ENCODE measurements around the gene PVALEF.

The PVALEF gene

DNA sequence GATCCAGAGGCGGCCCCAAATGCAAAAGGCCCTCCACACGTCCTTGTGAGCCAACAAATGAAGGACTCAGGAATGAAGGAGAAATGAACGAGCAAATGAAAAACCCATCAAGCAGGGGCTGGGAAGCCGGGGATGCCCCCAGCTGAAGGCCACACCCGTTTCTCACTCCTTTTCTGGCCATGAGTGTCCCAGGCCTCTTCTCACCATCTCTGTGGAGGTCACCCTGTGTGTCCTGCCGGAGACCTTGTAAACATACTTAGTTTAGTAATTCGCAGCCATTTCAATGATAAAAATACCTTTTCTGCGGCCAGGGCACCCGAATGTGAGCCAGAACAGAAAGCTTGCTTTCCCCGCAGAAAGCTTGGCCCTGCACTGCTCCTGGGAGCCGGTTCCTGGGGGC lies 21.8 kb downstream of the PVALEF start:
- no peak for DNase-seq

DNA sequence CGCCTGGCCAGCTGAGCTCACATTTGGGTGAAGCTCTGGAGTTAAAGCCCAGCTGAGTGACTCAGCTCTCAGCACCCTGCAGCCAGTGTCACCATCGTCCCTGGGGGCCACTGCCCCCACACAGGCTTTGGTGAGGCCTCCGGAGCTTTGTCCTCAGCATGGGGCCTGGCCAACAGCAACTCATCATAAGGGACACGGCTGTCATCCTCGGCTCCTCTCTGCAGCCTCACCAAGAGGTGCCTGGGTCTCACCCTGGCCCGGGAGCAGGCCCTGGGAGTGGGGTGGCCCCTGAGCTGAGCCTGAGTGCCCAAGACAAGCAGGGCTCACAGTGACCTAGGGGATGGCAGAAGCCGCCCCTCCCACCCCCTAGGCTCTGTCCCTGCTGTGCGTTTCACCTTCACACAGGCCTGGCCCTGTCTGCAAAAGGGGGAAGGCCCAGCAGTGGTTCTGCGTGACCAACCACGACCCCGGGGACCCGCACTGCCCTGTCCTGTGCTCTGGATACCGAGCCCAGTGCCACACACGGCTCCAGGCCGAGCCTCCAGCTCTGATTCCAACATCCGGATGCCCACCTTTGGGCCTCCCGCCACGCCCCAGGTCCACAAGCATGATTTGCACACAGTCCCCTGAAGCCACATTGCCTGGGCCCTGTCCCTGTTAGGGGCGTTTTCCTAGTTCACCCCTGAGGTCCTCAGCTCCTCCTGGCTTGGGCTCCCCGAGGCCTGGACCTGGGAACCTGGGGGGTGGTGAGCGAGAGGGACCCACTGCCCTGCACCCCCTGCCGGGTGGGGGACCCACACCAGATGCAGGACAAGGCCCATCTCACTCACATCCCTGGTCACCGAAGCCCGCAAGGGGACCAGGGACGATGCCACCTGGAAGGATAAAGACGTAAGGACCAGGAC lies 22.5 kb downstream of the PVALEF start:
- no peak for DNase-seq

DNA sequence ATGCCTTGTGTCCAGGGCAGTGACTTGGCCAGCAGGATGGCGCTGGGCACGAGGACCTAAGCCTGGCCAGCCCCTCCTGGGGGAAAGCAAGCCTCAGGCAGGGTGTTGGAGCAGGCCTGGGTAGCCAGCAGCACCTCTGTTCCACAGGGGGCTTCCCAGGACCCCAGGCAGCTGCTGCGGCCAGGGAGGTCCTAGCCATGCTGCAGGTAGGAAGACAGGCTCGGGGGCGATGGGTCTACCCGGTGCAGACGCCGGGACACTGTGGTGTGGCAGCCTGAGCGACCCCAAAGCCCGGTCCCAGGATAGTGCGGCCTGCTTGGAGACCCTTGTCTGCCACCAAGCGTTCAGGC lies 23.2 kb downstream of the PVALEF start:
- no peak for DNase-seq

DNA sequence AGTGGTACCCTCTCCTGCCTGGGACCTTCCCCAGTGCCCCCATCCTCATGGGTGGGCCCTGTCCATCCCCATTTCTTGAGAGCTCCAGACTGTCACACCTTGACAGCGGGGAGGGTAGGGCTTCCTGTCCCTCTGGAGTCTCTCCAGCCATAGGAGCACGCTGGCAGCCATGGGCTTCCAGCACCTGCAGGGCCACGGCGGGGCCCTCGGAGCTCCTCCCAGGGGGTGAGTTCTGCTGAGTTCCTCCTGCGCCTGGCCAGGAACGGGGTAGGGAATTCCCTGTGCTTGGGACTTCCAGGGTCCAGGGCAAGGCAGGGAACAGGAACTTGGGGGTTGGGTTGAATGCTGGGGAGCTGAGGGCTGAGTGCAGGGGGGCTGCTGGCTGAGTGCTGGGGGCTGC lies 23.7 kb downstream of the PVALEF start:
- no peak for DNase-seq

DNA sequence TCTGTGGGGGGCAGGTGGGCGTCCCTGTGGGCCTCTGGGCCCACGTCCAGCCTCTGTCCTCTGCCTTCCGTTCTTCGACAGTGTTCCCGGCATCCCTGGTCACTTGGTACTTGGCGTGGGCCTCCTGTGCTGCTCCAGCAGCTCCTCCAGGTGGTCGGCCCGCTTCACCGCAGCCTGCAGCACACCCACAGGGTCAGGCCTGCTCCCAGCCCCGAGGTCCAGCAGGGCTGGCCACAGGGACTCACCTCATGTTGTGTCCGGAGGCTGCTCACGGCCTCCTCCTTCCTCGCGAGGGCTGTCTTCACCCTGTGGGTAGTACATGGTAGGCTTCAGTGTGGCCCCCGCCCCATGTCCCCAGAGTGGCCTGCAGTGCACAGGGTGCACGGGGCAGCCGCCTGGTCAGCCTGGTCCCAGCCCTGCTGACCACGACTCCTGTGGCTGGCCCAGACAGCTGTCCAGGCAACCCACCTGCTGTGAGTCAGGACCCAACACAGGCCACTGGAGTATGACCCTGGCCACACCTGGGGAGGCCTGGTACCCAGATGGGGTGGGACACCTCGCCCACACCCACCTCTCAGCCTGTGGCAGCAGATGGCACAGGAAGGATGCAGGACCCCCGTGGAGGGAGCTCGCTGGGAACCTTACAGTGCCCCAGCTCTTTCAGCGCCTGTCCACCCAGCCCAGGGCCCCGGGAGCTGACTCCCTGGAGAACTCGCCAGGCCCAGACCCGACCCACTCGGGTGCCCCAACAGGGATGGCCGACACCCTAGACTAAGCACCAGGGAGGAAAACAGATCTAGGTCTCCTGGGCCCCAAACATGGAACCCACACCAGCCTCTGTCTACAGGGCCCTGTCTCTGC lies 24.6 kb downstream of the PVALEF start:
- no peak for DNase-seq

DNA sequence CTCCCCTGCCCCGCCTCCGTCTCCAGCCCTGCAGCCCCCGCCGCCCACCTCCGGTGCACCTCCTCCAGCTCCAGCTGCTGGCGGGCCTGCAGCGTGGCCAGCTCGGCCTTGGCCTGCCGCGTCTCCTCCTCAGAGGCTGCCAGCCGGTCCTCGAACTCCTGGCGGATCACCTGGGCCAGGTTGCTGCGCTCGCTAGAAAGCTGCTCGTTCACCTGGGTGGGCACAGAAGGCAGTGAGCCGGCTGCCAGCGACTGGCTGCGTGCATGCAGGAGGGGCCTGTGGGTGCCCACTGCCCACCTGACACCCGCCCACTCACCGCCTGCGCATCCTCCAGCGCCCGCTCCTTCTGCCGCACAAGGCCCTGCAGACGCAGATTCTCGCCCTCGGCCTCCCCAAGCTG lies 25.3 kb downstream of the PVALEF start:
- DNase-seq = no peak

DNA sequence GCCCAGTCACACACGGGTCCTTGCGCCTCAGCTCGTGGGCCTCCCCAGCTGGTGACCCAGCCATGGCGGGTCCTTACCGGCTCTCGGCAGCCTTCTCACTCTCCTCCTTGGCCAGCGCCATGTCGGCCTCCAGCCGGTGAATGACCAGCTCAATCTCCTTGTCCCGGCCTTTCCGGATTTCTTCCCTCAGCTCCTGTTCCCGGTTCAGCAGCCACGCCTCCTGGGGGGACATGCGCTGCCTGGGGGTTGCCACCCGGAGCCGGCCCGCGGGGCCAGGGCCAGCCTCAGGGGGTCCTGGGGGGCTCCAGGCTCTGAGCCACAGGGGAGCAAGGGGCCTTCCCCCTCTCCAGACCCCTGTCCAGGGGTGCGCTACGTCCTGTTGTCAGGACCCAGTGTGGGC lies 25.8 kb downstream of the PVALEF start:
- DNase-seq = no peak

DNA sequence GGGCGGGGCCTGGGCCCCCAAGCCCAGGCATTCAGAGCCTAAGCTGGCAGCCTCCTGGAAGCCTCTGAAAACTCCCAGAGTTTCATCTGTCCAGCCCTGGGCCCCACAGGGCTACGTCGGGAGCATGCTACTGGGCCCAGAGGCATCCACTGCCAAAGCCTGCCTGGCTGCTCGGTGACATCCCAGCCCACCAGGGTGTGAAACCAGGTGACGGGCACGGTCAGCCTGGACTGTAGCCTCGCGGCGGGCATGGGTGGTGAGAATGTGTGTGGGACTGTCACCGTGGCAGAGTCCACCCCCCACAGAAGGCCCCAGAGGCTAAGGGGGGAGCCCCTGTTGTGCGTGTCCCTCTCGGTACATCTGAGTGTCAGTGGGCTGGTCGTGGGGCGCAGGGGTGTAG lies 26.3 kb downstream of the PVALEF start:
- DNase-seq = no peak

DNA sequence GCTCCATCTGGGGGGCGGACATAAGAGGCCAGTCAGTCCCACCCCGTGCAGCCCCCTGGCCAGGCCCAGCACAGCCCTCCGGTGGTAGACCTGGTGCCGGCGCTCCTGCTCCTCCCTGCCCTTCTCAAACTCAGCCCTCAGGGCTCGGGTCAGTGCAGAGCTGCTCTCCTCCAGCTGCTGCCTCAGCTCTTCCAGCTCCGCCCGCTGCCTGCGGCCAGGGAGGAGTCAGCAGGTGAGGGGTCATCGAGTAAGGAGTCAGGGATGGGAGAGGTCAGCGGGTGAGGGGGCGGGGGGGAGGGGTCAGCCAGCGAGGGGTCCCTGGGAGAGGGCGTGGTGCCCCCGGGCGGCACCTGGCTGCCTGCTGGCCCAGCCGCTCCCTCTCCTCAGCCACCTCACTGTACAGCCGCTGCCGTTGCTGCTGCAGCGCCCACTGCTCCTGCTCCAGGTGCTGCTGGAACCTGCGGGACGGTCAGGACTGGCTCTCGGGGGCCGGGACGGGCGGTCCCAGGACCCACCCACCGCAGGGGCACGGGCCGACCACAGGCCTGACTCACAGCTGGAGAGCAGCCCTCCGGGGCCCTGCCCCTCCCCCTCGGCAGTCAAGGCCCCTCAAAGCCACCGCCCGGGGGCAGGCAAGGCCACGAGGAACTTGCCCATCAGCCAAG lies 27.2 kb downstream of the PVALEF start:
- DNase-seq = no peak

DNA sequence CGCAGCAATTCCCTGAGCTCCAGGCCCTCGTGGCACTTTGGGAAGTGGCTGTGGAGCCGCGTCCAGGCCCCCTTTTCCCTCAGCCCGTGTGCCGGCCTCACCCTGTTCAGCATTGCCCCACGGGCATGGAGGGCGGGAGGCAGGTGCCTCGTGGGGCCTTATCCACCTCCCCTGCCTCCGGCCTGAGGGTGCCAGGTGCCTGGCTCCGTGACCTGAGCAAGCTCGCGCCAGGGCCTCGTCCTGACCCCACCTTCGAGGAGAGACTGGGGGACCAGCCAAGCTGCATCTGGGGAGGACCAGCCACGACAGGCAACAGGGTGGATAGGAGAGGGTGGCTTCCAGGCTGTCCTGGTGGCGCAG lies 27.7 kb downstream of the PVALEF start:
- no peak for DNase-seq

DNA sequence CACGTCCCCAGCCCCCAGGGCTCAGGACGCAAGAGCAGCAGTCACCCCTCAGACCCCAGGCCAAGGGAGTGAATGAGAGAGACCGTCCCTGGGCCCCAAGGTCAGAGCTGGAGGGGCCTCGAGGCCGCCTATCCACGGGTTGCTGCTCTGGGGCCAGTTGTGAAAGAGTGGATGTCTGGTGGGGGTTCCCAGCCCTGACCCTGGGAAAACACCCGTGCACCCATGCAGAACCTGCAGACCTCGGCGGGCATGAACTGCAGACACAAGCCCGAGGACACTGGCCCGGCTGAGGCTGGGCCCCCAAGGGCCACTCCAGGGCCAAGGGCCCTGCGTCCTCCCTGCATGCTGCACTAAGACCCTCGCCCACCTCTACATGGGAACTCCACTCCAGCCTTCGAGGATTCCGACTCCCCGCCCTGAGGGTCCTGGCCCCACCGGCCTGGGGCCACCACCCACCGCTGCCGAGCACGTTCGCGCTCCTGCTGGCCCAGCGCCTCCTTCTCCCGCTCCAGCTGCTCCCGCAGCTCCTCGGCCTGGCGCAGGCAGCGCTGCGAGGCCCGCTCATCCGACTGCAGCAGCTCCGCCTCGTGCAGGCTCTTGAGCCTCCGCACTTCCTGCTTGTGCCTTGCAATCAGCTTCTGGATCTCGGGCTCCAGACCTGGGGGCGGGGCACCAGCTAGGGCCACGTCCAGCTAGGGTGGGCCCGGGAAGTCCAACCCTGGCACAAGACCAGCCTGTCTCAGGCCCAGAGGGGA lies 28.3 kb downstream of the PVALEF start:
- no peak for DNase-seq

DNA sequence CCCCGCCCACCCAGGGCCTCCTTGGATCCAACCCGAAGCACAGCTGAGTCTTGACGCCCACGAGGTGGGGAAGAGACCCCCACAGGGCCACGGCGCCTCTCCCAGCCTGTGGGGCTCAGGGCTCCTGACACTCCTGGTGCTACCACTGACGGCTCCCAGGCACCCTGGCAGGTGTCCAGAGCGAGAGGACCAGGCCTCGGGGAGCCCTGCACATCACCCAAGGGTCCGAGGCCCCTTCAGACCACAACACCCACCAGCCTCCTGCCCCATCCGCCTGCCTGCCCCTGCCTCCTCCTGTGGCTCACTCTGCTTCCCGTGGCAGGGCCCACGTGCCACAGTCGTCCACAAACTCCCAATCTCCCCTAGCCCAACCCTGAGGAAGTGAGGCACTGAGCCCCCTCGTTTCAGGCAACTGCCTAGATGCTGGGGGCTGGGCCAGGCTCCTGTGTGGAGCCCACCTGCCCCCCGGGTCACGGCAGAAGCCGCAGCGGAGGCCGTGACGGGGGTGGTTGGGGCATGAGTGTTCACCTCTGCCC lies 29.0 kb downstream of the PVALEF start:
- no peak for DNase-seq

DNA sequence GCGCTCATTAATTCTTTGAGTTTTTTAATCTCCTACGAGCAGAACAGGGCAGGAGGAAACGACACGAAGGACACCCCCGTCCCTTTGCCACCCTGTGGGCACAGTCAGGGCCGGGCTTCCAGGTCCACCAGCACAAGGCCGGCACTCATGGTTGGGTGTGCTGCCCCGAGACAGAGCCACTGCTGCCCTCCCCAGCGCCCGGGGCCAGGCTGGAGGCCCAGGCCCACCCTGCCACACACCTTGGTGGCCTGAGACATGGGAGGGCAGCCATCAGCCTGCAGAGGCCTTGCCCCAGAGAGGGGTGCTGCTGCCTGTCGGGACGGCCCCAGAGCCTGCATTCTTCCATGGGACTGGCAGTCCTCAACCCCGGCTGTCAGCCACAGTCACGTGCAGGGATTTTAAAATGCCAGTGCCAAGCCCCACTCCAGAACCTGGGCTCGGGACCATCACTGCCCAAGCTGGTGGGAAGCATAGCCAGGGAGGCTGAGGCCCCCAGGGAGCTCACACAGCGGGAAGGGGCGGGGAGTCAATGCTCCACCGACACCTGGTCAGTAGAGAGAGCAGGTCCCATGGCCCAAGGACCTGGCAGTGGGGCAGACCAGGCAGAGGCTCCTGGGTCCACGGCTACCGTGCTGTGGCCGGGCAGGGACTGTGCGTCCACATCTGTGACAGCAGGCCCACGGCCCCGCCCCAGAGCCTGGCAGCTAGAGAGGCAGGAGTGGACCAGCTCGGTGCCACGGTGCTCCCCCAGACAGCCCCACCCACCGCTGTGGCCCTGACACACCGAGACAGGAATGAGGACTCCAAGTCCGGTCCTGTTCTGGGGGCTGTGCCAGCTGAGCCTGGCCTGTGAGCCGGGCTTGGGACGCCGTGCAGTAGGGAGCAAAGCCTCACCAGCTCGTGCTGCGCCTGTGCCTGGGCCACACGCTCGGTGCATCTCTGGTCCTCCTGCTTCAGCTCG lies 29.9 kb downstream of the PVALEF start:
- no peak for DNase-seq

DNA sequence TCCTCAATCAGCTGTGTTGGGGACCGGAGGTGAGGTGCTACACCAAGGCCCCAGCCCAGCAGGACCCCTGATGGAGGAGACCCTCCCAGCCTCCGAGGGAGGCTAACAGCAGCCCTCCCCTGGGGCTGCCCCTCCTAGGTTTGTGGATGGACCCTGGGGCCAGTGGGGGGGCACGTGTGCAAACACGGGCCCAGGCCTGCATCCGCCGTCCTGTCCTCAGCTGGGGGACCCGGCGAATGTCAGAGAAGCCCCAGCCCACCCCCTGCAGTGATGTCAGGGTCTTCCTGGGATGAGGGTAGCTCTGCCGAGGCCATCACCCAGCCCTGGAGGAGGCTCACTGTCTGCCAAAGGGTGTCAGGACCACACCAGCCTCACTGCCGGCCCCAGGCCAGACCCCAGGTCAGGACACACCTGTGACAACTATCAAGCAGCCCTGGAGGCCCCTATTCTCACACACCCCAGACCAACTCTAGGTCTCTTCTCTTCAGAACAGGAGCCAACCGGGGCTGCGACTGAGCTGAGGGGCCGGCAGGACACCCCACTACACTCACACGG lies 30.7 kb downstream of the PVALEF start:
- DNase-seq = no peak

DNA sequence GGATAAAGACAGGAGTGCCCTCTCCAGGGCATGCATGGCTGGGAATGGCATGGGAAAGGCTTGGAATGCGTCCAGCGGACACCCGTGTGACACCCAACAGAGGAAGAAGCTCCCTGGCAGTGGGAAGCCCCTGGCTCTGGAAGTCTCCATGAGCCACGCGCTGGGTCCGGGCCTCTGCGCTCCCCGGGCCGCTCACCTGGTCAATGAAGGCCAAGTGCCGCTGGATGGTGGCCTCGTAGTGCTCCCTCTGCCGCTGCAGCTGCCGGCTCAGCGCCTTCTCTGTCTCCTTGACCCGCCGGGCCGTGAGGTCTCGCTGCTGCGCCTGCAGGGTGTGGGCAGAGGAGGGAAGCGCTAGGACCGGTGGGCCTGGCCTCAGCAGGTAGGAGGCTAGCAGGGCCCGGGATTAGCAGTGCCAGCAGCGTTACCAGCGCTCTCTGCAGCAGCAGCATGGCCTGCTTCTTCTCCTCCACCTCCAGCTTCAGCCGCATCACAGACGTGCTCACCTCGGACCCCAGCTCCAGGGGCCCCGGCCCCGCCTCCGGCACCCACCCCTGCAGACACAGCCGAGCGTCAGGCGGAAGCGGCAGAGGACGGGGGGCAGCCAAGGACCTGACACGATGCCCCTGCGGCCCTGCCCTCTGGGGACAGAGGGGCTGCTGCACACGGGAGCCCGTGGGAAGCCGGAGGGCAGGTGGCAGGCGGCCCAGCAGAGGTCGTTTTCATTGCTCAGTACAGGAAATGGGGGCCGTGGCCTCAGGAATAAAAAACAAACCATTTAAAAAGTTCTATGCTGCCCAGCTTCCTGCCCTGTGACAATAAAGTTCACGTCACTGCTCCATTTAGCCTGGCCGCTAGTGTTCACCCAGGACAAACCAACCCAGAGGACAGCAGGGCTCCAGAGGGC lies 31.4 kb downstream of the PVALEF start:
- no peak for DNase-seq

DNA sequence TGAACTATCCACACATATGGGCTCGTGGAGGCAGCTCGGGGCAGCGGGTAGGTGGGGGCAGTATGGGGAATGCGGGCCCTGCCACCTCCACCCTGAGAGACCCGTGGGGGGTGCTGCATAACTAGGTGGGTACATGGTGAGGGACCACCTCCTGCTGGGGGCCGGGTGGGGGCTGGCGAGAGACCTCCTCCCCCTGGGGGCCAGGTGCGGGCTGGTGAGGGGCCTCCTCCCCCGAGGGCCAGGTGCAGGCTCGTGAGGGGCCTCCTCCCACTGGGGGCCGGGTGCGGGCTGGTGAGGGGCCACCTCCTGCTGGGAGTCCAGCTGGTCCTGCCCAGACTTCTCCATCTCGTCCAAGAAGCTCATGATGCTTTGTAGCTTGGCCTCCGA lies 32.1 kb downstream of the PVALEF start:
- no peak for DNase-seq

DNA sequence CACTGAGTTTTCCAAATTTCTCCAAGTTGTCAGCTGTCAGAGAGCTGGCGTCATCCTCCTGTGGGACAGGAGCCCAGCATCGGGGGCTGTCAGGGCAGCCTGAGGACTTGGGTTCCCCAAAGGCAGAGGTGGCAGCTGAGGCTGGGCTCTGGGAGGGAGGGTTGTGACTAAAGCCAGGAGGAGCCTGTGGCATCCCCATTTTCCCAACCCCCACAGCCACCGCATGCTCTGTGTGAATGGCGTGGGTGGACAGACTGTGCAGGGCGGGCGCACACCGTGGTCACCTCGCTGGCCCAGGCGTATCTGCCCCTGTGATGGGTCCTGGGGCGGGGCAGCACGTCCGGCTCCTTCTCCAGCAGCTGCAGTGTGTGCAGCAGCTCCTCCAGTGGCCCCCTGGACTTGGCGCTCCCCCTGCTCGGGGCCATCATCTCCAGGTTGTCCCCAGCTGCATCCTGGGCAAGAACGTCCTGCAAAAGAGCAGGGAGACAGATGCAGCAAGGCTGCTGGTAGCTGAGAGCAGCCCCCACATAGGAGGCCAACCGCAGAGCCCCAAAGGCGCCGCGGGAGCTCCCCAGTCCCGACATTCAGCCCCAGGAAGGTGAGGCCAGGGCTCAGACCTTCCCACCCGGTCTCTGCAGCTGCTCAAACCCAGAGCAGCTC lies 32.7 kb downstream of the PVALEF start:
- DNase-seq = no peak

DNA sequence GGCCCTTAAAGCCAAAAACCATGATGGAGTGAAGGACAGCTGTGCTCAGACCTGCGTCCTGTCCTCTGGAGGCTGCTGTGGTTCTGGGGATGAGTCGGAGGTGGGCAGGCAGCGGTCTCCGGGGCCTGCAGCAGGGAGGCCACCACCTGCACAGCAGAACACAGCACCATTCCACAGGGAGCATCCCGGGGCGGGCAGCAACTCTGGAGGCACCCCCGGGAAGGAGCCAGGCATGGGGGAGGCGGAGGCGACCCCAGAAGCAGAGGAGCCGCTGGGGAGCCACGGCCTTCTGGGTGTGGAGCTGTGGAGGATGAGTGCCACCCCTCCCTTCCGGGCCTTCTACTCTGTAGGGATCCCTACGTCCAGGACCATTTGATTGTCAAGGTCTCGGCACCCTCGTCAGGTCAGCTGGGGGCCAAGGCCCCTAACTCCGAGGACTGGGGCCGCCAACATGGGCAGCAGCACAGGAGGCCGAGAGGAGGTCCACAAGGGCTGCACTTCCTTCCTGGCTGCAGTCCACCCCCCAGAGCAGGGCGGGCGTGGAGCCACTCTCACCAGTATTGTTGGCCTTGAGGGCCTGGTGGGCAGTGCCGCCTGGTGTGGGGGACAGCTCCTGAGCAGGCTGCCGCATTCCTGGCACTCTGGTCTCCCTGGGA lies 33.6 kb downstream of the PVALEF start:
- no peak for DNase-seq

DNA sequence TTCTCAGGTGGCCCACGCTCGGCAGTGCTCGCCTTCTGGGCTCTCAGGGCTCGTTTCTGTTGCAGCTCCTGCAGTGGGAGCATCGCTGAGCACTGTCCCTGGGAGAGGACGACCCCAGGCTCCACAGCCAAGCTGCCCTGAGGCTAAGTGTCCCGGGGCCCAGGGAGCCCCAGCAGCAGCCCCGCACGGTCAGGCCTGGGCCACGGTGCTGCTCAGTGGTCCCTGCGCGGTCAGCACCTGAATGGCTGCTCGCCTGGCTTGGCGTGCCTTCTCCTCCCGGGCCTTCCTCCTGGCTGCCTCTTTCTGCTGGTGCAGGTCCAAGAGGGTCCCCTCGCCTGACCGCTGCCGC lies 34.1 kb downstream of the PVALEF start:
- no peak for DNase-seq
